ENCODE data around the gene FSTL4. TPM values are rescaled to one million over a fixed set of nuclear protein-coding genes. Genes with fewer than 3 reads are reported as not detected.

The FSTL4 gene
- polyA plus RNA-seq, 1 donor from 2014 or later, result not detected

DNA sequence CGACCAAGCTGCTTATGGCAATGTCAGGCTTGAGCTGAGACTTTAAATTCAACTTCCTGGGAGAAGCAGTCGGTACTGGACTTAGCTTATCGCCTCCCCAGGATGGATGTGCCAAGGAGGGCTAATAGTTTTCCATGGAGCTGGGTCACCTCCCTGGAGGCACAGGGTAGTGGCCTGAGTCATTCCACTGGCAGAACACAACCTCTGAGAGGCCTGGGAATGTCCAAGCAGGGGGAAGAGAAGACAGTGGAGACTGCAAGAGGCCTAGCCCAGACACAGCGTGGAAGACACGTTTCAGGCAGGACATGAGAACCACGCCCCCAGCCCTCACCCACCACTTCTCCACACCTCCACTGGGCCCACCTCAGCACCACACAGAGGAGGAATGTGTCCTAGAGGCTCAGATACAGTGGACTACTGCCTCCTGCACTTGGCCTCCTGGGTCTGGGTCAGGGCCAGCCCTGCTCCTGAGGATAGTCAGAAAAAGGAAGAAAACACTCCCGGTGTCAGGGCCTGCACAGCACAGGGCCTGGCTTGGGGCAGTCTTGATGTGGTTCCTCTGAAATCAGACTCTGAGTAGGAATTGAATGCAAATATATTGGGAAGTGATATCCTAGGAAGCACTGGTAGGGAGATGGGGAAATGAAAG is 171.8 kb downstream of the FSTL4 start:
- Mint-ChIP-seq H3K27me3 (peaks cover 2% of the 10 kb centered on the region), H3K4me3 (no peak overlapping the region), H3K4me1 (peaks cover 0 to 2% (median 0%) of the 10 kb centered on the region in 3 donors), H3K9me3 (no peaks in the 10 kb centered on the region), H3K27ac (no peak overlapping the region), H3K36me3 (no peaks in the 10 kb centered on the region)

DNA sequence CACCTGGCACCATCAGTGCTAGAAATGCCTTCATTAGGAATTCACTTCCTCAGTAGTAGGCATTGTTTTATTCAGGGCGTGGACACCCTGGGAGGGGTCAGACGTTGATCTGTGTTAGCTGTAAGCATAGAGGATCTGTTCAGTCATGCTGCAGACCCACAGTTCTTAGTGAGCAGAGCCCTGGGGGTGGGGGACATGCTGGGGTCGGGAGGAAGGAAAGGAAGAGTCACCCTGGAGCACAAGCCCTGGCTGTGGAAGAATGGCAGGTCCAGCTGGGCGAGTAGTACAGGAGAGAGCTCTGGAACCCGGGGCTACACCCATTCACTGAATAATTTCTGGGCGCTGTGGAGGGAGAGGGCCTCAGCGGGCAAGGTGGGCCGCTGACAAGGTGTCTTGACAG is 172.5 kb downstream of the FSTL4 start:
- Mint-ChIP-seq H3K36me3 (no peaks in the 10 kb centered on the region), H3K27me3 (peaks cover 2% of the 10 kb centered on the region), H3K4me1 (peaks cover 0 to 8% (median 0%) of the 10 kb centered on the region in 3 donors), H3K4me3 (peak overlapping the region in 1 of 4 donors; percentile 30), H3K9me3 (no peaks in the 10 kb centered on the region), H3K27ac (no peak overlapping the region)

DNA sequence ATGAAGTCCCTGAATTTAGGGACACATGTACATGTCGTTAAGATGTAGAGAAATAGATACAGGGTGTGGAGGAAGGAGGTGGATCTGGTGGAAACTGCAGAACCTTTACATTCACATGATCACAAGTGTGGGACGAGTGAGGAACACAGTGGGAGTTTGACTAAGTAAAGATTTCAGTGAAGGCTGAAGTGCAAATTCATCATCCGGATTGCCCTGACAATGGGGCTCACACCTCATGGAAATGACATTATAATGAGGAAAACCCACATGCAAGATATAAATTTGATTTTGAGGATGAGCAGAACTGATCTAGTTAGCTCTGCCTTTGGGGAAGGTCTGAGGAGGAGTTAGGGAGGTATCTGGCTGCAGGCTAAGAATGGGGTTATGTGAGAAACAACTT is 173.9 kb downstream of the FSTL4 start:
- no peak overlapping the region for H3K4me3 Mint-ChIP-seq
- H3K27me3 Mint-ChIP-seq, result peaks cover 4% of the 10 kb centered on the region
- no peak overlapping the region for H3K27ac Mint-ChIP-seq
- no peaks in the 10 kb centered on the region for H3K36me3 Mint-ChIP-seq
- H3K4me1 Mint-ChIP-seq, result peaks cover 0 to 9% (median 0%) of the 10 kb centered on the region in 3 donors
- H3K9me3 Mint-ChIP-seq, result no peaks in the 10 kb centered on the region

DNA sequence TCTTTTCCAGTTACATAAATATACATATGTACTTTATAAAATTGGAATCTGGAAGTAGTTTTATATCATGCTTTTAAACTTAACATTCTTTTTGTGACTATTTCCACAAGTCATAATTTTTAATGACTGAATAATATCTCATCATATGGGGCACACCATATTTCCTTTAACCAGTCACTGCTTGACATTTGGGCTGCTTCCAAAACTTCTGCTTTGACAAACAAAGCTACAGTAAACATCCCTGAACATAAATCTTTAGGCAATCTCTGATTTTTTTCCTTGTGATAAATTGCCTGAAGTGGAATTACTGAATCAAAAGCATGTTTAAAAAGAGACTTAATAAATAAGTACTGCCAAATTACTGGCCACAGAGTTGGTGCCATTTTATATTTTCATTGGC is 178.0 kb downstream of the FSTL4 start:
- H3K27me3 Mint-ChIP-seq, result peaks cover 7% of the 10 kb centered on the region
- H3K36me3 Mint-ChIP-seq, result no peaks in the 10 kb centered on the region
- no peak overlapping the region for H3K27ac Mint-ChIP-seq
- H3K9me3 Mint-ChIP-seq, result no peaks in the 10 kb centered on the region
- H3K4me3 Mint-ChIP-seq, result no peak overlapping the region
- peaks cover 0 to 9% (median 0%) of the 10 kb centered on the region in 3 donors for H3K4me1 Mint-ChIP-seq

DNA sequence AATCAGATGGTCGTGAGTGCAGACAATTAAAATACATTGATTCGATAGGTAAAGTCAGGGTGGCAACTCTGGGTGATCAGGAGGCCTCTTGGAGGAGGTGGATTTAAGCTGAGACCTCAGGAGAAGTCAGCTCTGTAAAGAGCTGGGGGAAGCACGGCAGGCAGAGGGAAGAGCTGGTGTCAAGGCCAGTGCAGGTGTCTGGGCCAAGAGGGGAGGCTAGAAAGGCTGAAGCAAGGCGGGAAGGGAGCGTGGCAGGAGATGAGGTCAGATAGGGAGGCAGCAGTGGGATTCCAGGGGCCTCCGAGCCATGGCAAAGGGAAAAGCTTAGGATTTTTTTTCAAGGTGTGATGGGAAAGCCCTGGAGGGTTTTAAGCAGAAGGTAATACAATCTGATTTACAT is 178.7 kb downstream of the FSTL4 start:
- Mint-ChIP-seq H3K9me3 (no peaks in the 10 kb centered on the region), H3K27ac (no peak overlapping the region), H3K27me3 (peaks cover 7% of the 10 kb centered on the region)

DNA sequence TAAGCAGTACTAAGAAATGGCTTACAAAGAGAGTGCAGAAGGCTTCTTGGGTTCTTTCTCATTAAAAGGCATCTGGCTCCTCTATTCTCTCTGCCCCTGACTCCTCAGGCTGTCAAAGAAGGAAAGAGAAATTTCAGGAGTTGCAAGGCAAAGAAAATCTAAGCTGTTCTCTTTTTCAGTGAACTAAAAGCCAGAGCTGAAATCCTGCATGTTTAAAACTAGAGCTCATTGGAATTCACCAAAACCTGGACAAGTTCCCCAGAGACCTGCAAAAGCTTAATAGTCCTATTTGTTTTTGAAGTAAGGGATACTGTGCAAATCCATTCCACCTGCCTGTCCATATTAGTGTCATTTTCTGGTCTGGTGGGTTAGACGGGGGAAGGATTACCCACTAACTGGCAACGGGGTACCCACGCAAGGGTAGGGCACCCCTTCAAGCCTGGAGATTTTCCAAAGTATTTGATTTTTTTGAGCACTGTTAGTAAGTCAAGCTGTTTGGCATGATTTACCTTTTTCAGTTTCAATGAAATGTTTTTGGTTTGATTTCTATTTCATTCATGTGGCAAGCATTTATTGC is 179.3 kb downstream of the FSTL4 start:
- peaks cover 7% of the 10 kb centered on the region for H3K27me3 Mint-ChIP-seq
- H3K36me3 Mint-ChIP-seq, result no peaks in the 10 kb centered on the region
- H3K9me3 Mint-ChIP-seq, result no peaks in the 10 kb centered on the region
- H3K4me3 Mint-ChIP-seq, result no peak overlapping the region
- no peak overlapping the region for H3K27ac Mint-ChIP-seq
- peaks cover 0 to 15% (median 5%) of the 10 kb centered on the region in 3 donors for H3K4me1 Mint-ChIP-seq

More for the DNA sequence above, 178.7 kb downstream of the FSTL4 start:
- Mint-ChIP-seq H3K4me1 (peaks cover 0 to 12% (median 2%) of the 10 kb centered on the region in 3 donors), H3K4me3 (no peak overlapping the region), H3K36me3 (no peaks in the 10 kb centered on the region)

DNA sequence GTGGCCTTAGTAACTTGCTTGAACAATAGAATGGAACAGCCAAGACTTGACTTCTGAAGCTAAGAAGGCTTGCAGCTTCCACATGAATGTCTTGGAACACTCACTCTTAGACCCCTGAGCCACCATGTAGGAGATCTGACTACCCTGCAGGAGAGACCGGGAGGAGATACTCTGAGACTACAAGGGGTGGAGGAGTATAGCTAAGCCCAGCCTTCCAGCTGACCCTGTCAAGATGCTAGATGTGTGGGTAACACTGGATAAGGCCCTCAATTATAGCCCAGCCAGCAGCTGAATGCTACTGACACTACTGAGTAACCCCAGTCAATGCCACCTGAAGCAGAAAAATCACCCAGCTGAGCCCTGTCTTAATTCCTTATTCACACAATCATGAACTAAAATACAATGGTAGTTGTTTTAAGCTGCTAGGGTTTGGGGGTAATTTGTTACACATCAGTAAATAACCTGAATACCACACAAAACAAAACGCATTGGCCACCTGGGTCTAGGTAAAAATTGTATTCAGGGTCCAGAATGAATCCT is 180.9 kb downstream of the FSTL4 start:
- Mint-ChIP-seq H3K27me3 (peaks cover 8% of the 10 kb centered on the region), H3K27ac (no peak overlapping the region), H3K36me3 (no peaks in the 10 kb centered on the region), H3K4me3 (no peak overlapping the region), H3K9me3 (no peaks in the 10 kb centered on the region), H3K4me1 (peaks cover 2 to 18% (median 5%) of the 10 kb centered on the region in 3 donors)

DNA sequence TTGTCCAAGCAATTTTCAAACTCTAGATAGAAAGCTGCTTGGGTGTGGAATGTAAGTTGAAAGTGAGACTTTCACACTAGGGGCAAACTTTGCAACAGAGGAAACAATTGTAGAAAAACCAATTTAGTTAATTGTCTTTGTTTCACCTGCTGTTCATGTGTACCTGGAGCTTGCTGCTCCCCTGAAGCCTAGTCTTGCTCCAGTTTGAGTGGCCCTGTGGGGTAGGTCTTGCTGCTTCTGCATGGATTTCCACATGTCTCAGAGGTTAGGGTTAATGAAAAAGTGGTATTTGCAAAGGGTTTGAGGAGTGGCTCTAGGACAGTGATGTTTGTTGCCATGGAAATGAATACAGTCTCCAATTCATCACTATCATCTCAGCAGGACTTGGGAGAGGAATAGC is 182.2 kb downstream of the FSTL4 start:
- Mint-ChIP-seq H3K4me1 (peaks cover 2 to 13% (median 5%) of the 10 kb centered on the region in 3 donors), H3K9me3 (no peaks in the 10 kb centered on the region), H3K27ac (no peak overlapping the region), H3K4me3 (no peak overlapping the region), H3K36me3 (no peaks in the 10 kb centered on the region), H3K27me3 (peaks cover 9% of the 10 kb centered on the region)

DNA sequence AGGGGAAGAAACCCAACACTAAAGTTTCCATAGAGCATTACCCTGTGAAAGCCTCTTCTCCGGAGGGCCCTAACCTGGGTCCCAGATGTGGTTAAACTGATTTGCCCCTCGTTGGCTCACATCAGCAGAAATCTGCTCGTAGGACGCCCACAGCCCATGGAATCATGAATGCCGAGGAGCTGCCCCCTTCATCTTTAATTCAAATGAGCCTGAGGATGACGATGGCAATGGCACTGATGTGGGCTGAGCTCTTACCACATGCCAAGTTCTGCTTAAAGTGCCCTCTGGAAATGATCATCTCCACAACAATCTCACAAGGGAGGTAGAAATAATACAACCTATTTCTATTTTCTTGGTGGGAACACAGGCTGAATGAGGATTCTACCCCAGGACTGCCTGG is 183.3 kb downstream of the FSTL4 start:
- peaks cover 9% of the 10 kb centered on the region for H3K27me3 Mint-ChIP-seq
- H3K36me3 Mint-ChIP-seq, result no peaks in the 10 kb centered on the region
- H3K4me3 Mint-ChIP-seq, result no peak overlapping the region
- H3K27ac Mint-ChIP-seq, result no peak overlapping the region
- H3K4me1 Mint-ChIP-seq, result peaks cover 2 to 9% (median 5%) of the 10 kb centered on the region in 3 donors
- H3K9me3 Mint-ChIP-seq, result no peaks in the 10 kb centered on the region

DNA sequence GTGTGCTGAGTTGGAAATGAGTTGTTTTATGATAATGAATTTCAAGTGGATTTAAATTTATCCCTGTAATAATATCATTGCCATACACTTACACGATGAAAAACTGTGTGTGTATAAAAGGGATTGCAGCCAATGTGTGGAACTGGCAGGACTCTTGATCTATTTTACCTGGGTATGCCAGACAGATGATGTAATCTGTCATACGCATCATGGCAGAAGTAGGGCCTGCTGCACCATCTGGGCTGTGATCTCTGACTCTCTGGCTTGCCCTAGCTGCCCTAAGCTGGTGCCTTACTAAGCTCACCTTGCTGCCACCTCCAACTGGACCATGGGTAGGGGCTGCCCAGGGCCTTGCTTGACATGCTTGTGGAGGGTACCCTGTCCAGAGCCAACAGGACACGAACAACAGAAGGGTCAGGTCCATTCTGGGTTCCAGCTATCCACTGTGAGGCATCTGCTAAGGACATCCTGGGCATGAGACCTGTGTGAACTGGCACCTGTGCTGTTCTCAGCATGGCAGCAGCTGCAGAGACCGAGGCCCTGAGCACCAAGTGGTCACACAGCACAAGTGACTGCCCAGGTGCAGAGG is 184.2 kb downstream of the FSTL4 start:
- H3K36me3 Mint-ChIP-seq, result no peaks in the 10 kb centered on the region
- no peak overlapping the region for H3K27ac Mint-ChIP-seq
- peaks cover 7% of the 10 kb centered on the region for H3K27me3 Mint-ChIP-seq
- no peak overlapping the region for H3K4me3 Mint-ChIP-seq
- peaks cover 5 to 15% (median 5%) of the 10 kb centered on the region in 3 donors for H3K4me1 Mint-ChIP-seq
- no peaks in the 10 kb centered on the region for H3K9me3 Mint-ChIP-seq

DNA sequence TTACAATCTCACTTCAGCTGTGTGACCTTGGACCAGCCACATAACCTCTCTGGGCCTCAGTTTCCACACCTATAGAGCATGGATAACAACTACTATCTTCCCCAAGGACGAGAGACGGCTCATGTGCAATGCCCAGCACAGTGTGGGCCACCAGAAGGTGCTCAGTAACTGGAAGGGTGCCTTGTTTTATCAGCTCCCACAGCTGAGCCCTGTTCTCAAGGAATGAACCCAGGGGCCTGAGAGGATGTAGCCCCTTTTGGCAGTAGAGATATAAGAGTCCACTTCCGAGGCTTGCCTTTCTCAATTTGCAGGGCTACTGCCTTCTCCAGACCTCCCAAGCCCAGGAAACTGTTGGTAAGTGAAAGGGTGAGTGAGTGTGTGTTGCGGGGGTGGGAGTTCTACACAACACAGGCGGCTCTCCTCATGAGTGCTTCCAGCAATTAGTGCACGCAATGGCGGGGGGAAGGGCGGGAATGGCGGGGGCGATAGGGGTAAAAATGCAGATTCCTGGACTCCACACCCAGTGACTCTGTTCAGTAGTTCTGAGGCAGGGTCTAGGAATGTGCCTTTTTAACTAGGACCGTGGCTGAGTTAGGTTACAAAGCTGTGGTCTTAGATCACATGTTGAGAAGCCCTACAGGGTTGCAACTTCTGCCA is 185.1 kb downstream of the FSTL4 start:
- H3K27me3 Mint-ChIP-seq, result peaks cover 7% of the 10 kb centered on the region
- no peaks in the 10 kb centered on the region for H3K36me3 Mint-ChIP-seq
- peak overlapping the region in 2 of 4 donors; percentile 9 to 63 for H3K4me3 Mint-ChIP-seq
- H3K4me1 Mint-ChIP-seq, result peaks cover 5 to 15% (median 5%) of the 10 kb centered on the region in 3 donors
- H3K27ac Mint-ChIP-seq, result no peak overlapping the region
- no peaks in the 10 kb centered on the region for H3K9me3 Mint-ChIP-seq

DNA sequence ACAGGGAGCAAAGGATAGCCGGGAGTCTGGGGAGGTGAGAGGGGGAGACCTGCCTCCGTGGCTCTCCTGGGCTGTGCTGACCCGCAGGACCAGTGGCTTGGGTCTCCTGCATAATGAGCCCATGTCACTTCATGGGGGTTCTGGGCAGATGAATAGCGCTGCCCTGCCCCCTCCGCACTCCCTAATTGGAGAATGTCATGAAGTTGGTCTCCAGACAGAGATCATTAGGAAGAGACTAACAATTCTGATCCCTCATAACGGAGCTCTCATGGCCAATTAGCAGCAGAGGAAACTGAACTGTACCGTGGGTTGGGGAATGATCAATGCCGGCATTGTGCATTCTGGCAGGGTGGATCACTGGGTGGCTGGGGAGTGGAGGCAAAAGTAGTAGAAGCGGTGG is 186.1 kb downstream of the FSTL4 start:
- no peak overlapping the region for H3K4me3 Mint-ChIP-seq
- H3K9me3 Mint-ChIP-seq, result no peaks in the 10 kb centered on the region
- no peak overlapping the region for H3K27ac Mint-ChIP-seq
- H3K36me3 Mint-ChIP-seq, result no peaks in the 10 kb centered on the region
- peaks cover 7% of the 10 kb centered on the region for H3K27me3 Mint-ChIP-seq
- H3K4me1 Mint-ChIP-seq, result peaks cover 5 to 15% (median 5%) of the 10 kb centered on the region in 3 donors

DNA sequence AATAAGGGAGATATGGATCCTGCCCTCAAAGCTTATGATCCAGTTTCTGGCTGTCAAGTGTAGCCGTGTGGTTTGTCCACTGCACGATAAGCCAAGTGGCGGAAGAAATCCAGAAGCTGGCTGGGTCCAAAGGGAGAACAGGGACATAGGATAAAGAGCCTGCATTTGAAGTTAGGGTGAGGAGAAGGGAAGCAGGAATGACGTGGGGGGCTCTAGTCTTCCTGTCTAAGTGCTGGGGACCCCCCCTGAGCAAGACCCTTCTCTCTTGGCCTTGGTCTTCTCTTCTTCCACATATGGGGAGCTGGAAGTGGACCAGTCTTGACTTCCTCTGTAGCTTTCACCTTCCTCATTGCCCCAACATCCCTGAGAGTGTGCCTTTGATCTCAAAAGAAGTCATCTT is 186.6 kb downstream of the FSTL4 start:
- no peaks in the 10 kb centered on the region for H3K9me3 Mint-ChIP-seq
- no peak overlapping the region for H3K4me3 Mint-ChIP-seq
- H3K4me1 Mint-ChIP-seq, result peaks cover 5 to 15% (median 5%) of the 10 kb centered on the region in 3 donors
- no peaks in the 10 kb centered on the region for H3K36me3 Mint-ChIP-seq
- peaks cover 5% of the 10 kb centered on the region for H3K27me3 Mint-ChIP-seq
- no peak overlapping the region for H3K27ac Mint-ChIP-seq

DNA sequence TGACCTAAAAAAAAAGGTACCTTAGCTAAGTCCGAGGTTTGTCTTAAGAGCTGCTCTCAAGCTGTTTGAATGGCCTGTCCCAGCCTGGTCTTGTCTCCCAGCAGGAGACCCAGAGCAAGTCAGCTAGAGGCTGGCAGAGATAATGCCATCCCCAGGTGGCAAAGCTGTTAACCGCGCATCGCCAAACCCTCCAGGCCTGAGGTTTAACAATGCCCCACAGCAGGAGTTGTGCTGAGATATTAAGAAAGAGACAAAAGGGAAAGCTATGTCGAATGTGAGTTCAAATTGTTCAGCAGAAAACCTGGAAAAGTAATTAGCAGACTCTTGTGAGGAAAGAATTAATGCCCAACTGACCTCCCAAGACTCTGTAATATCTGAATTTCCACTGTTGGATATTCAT is 187.1 kb downstream of the FSTL4 start:
- H3K4me3 Mint-ChIP-seq, result no peak overlapping the region
- no peaks in the 10 kb centered on the region for H3K36me3 Mint-ChIP-seq
- H3K4me1 Mint-ChIP-seq, result peaks cover 5 to 15% (median 5%) of the 10 kb centered on the region in 3 donors
- H3K27me3 Mint-ChIP-seq, result peaks cover 2% of the 10 kb centered on the region
- H3K27ac Mint-ChIP-seq, result no peak overlapping the region
- no peaks in the 10 kb centered on the region for H3K9me3 Mint-ChIP-seq
